ENCODE measurements around the gene LRRC27.

LRRC27 gene

DNA sequence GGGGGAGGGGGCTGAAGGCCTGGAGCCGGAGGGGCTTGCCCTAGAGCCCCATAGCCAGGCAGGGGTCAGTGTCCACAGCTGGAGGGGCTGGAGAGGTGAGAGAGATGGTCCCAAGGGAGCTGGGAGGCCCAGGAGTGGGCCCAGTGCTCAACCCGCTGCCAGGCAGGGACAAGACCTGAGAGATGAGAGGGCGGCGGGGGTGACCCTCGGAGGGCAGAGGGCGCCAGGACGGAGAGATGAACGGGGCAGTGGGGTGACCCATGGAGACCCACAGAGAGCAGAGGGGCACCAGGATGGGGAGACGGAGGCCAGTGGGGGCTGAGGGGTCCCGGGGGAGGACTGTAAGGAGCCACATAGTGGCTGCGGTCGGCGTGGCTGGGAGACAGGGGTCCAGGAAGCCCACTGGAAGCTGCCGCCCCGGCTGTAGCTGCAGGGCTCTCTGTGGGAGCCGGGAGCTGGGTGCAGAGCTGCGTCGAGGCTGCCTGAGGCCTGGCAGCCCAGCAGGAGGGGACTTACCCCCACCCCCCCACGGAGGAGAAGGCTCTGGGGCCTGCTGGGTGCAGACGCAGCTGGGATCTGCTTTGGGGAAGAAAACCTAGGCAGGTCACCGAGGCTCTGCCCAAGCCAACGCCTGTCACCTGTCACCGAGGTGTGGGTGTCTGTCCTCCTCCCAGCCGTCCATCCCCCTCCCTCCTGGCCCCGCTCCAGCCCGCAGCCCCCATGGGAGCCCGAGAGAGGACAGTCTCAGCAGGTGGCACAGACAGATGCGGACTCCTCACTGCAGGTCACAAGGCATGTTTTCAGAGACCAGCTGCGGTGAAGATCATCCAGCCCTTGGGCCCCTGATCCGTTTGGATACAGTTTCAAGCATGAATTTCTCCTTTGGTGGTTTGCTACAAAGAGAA is 90.1 kb downstream of the LRRC27 start:
- Histone ChIP-seq H3K27me3 (ENCODE audit: insufficient read depth, low read length) (no peaks in the 10 kb centered on the region), H3K4me3 (ENCODE audit: low read depth, low read length, poor library complexity, severe bottlenecking) (peak overlapping the region; percentile 5), H3F3A (ENCODE audit: insufficient read depth, low read length) (no peaks in the 10 kb centered on the region), H4K20me1 (ENCODE audit: insufficient read depth, low read length) (no peaks in the 10 kb centered on the region), H3K36me3 (ENCODE audit: insufficient read depth, low read length) (no peaks in the 10 kb centered on the region), H3K4me2 (ENCODE audit: low read length) (peak overlapping the region; percentile 44), H3K9me3 (ENCODE audit: low read length) (no peaks in the 10 kb centered on the region), H3K27ac (ENCODE audit: low read depth, low read length, poor library complexity, severe bottlenecking) (peak overlapping the region; percentile 87), H3K9me2 (ENCODE audit: low read depth, low read length) (no peaks in the 10 kb centered on the region), H2AFZ (ENCODE audit: low read length) (no peak overlapping the region), H3K79me2 (ENCODE audit: insufficient read depth, low read length) (no peaks in the 10 kb centered on the region), H3K4me1 (ENCODE audit: insufficient read depth, low read length, severe bottlenecking) (peaks cover 35% of the 10 kb centered on the region), H3K9ac (ENCODE audit: low read length) (peak overlapping the region; percentile 42; the same call in 1 of the 2 replicates)
- TF ChIP-seq, protein P1, sequence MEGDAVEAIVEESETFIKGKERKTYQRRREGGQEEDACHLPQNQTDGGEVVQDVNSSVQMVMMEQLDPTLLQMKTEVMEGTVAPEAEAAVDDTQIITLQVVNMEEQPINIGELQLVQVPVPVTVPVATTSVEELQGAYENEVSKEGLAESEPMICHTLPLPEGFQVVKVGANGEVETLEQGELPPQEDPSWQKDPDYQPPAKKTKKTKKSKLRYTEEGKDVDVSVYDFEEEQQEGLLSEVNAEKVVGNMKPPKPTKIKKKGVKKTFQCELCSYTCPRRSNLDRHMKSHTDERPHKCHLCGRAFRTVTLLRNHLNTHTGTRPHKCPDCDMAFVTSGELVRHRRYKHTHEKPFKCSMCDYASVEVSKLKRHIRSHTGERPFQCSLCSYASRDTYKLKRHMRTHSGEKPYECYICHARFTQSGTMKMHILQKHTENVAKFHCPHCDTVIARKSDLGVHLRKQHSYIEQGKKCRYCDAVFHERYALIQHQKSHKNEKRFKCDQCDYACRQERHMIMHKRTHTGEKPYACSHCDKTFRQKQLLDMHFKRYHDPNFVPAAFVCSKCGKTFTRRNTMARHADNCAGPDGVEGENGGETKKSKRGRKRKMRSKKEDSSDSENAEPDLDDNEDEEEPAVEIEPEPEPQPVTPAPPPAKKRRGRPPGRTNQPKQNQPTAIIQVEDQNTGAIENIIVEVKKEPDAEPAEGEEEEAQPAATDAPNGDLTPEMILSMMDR (IDR thresholded peaks at IDR 0.05; ENCODE audit: low read length) = no peak
- TF ChIP-seq EZH2 (IDR thresholded peaks at IDR 0.05; ENCODE audit: borderline replicate concordance, low read length) = no peak

DNA sequence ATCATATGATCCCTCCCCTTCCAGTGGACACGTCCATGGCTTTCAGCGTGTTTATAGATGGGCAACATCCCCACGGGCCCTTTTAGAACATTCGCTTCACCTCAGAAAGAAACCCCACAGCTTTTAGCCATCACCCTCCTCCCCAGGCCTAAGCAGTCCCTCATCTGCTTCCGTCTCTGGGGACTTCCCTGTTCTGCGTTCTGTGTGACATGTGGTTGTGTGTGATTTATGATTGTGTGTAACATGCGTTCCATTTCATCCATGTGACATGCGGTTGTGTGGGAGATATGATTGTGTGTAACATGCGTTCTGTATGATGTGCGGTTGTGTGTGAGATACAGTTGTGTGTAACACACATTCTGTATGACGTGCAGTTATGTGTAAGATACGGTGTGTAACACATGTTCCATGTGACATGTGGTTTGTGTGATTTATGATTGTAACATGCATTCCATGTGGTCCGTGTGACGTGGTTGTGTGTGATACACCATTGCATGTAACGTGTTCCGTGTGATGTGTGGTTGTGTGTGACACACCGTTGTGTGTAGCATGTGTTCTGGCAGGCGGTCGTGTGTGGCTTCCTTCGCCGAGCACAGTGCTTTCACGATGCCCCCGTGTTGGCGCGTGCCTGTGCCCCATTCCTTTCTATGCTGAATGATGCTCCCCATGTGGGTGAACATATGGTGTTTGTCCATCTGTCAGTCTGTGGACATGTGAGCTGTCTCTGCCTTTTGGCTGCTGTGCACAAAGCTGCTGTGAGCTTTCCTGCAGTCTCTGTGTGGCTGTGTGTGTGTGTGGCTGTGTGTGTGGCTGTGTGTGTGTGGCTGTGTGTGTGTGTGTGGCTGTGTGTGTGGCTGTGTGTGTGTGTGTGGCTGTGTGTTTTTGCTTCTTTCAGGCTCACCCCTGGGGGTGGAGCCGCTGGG is 91.2 kb downstream of the LRRC27 start:
- Histone ChIP-seq H4K20me1 (ENCODE audit: insufficient read depth, low read length) (no peaks in the 10 kb centered on the region), H3K27ac (ENCODE audit: low read depth, low read length, poor library complexity, severe bottlenecking) (peak overlapping the region; percentile 87), H3K79me2 (ENCODE audit: insufficient read depth, low read length) (no peaks in the 10 kb centered on the region), H3K9ac (ENCODE audit: low read length) (peak overlapping the region; percentile 31; the same call in 1 of the 2 replicates), H3K36me3 (ENCODE audit: insufficient read depth, low read length) (no peaks in the 10 kb centered on the region), H3K9me2 (ENCODE audit: low read depth, low read length) (no peaks in the 10 kb centered on the region), H3K4me3 (ENCODE audit: low read depth, low read length, poor library complexity, severe bottlenecking) (no peak overlapping the region), H3K4me2 (ENCODE audit: low read length) (peak overlapping the region; percentile 35), H2AFZ (ENCODE audit: low read length) (no peak overlapping the region), H3K4me1 (ENCODE audit: insufficient read depth, low read length, severe bottlenecking) (peaks cover 35% of the 10 kb centered on the region), H3K9me3 (ENCODE audit: low read length) (no peaks in the 10 kb centered on the region), H3K27me3 (ENCODE audit: insufficient read depth, low read length) (no peaks in the 10 kb centered on the region), H3F3A (ENCODE audit: insufficient read depth, low read length) (no peaks in the 10 kb centered on the region)
- TF ChIP-seq, protein P1 (IDR thresholded peaks at IDR 0.05; ENCODE audit: low read length) = no peak
- TF ChIP-seq EZH2 (IDR thresholded peaks at IDR 0.05; ENCODE audit: borderline replicate concordance, low read length) = no peak

DNA sequence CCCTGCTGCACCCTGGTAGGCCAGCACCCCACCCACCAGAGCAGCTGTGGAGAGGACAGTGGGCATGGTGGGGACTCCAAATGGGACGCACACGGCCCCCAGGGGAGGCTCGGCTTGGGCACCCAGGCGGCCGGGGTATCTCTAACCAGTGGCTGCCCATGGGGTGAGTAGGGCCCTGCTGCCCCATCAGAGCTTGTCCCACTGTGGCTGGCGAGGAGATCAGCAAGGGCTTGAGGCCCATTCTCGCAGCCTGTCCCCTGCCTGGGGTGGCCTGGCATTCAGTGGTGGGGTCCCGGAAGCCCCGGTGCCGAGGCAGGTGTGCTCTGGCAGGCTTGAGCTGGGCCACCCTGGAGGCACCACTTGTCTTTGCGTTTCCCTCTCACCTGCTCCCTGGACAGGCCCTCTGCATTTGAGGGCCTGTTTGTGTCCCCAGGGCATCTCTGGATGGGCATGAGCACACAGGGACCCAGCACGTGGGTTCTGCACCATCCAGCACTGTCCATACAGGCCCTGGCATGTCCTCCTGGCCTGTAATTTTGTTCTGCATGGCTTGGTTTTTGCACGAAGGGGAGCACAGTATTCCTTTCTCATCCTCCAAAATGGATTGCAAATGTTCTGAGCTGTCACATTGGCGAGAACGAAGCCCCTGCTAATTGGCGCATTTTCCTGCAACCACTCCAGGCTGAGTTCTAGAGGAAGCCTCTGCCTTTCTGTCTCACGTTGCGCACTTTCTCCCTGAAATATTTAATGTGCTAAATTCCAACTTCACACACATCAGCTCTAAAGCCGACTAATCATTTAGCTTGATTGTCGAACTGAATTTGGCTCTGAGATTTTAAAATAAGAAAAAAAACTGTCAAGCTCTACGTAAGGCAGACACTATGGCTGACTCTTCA is 92.2 kb downstream of the LRRC27 start:
- H3K79me2 ChIP-seq (ENCODE audit: insufficient read depth, low read length) = no peaks in the 10 kb centered on the region
- H3K9ac ChIP-seq (ENCODE audit: low read length) = no peak overlapping the region
- H3K27ac ChIP-seq (ENCODE audit: low read depth, low read length, poor library complexity, severe bottlenecking) = no peak overlapping the region
- H3K27me3 ChIP-seq (ENCODE audit: insufficient read depth, low read length) = no peaks in the 10 kb centered on the region
- no peak overlapping the region for H3K4me3 ChIP-seq (ENCODE audit: low read depth, low read length, poor library complexity, severe bottlenecking)
- H3F3A ChIP-seq (ENCODE audit: insufficient read depth, low read length) = no peaks in the 10 kb centered on the region
- H3K4me2 ChIP-seq (ENCODE audit: low read length) = no peak overlapping the region
- H3K36me3 ChIP-seq (ENCODE audit: insufficient read depth, low read length) = no peaks in the 10 kb centered on the region
- no peak overlapping the region for H2AFZ ChIP-seq (ENCODE audit: low read length)
- H3K4me1 ChIP-seq (ENCODE audit: insufficient read depth, low read length, severe bottlenecking) = peaks cover 35% of the 10 kb centered on the region
- no peaks in the 10 kb centered on the region for H4K20me1 ChIP-seq (ENCODE audit: insufficient read depth, low read length)
- no peaks in the 10 kb centered on the region for H3K9me2 ChIP-seq (ENCODE audit: low read depth, low read length)
- TF ChIP-seq, protein P1 (IDR thresholded peaks at IDR 0.05; ENCODE audit: low read length) = no peak
- TF ChIP-seq EZH2 (IDR thresholded peaks at IDR 0.05; ENCODE audit: borderline replicate concordance, low read length) = no peak
- H3K9me3 ChIP-seq (ENCODE audit: low read length) = no peaks in the 10 kb centered on the region

All from OCI-LY1 (cell line).